H1 (cell line): ENCODE data around the gene SNX25.

Experiments used
- CTCF ChIP-seq, 3 experiments: IDR thresholded peaks; 1 replicate in 2 of 3; 2 replicates in 1 of 3; pipeline versions ENCODE4 v1.5.1 to v1.6.1; 2011; ENCODE audit warnings: low read length in 3 of 3, mild to moderate bottlenecking in 3 of 3, inconsistent platforms in 2 of 3, low read depth in 1 of 3, moderate library complexity in 1 of 3; ENCODE audit not compliant: insufficient read depth in 1 of 3; ENCODE audit errors: control extremely low read depth in 1 of 3
- EZH2 ChIP-seq: fragments of 200-600 bp; sonication (generic); IDR thresholded peaks from 2 replicates; pipeline ENCODE4 v1.7.1; 2012; ENCODE audit warnings: low read depth, mild to moderate bottlenecking, moderate library complexity, low read length, inconsistent platforms; ENCODE audit not compliant: severe bottlenecking
- HDAC2 ChIP-seq, 2 experiments: fragments of 300-600 bp in 1 of 2; sonication (generic) in 1 of 2; IDR thresholded peaks; 2 replicates each; pipeline ENCODE4 v1.6.1; 2011 to 2012; ENCODE audit warnings: low read depth in 2 of 2, low read length in 2 of 2, mild to moderate bottlenecking in 2 of 2, moderate library complexity in 2 of 2, borderline replicate concordance in 1 of 2, inconsistent platforms in 1 of 2
- JUND ChIP-seq: IDR thresholded peaks from 2 replicates; pipeline ENCODE4 v1.6.1; 2011; ENCODE audit warnings: mild to moderate bottlenecking, improper control_type of control experiment, low read length
- POLR2A ChIP-seq, 2 experiments: IDR thresholded peaks; 1 replicate in 1 of 2; 2 replicates in 1 of 2; pipeline ENCODE4 v1.6.1; 2011; ENCODE audit warnings: low read depth in 2 of 2, low read length in 2 of 2, mild to moderate bottlenecking in 2 of 2; ENCODE audit errors: control extremely low read depth in 1 of 2
- TCF12 ChIP-seq: IDR thresholded peaks from 2 replicates; pipeline ENCODE4 v1.6.1; 2011; ENCODE audit warnings: low read depth, mild to moderate bottlenecking, low read length
- USF2 ChIP-seq: IDR thresholded peaks from 2 replicates; pipeline ENCODE4 v1.6.1; 2011; ENCODE audit warnings: low read length, improper control_type of control experiment

GRCh38 chr4:185290018-185290607 lies 80.7 kb downstream of the SNX25 start:
- no peak for TF ChIP-seq USF2
- TF ChIP-seq CTCF (IDR thresholded peaks at IDR 0.05; ENCODE audit: control extremely low read depth in 1 of 3, insufficient read depth in 1 of 3, low read depth in 1 of 3, low read length in 3 of 3), result no peak
- TF ChIP-seq POLR2A (IDR thresholded peaks at IDR 0.05; ENCODE audit: control extremely low read depth in 1 of 2, low read depth in 2 of 2, low read length in 2 of 2), result no peak
- no peak for TF ChIP-seq TCF12
- no peak for TF ChIP-seq JUND
- TF ChIP-seq HDAC2 (IDR thresholded peaks at IDR 0.05; ENCODE audit: borderline replicate concordance in 1 of 2, low read depth in 2 of 2, low read length in 2 of 2), result no peak
- no peak for TF ChIP-seq EZH2
